Left lung (tissue), 10 donors: ENCODE measurements around the gene ZEB2. TPM values are rescaled to one million over a fixed set of nuclear protein-coding genes. Genes with fewer than 3 reads are reported as not detected.

ENCODE experiments used
- ATAC-seq: fragments of 200-7000 bp; cut with Tn5 transposase; one replicate; pipeline ENCODE4 v1.9.1; 2020; ENCODE audit warnings: moderate library complexity
- DNase-seq, 4 donors: peaks; one replicate each; pipeline ENCODE4 v3.0.0-alpha.2; 2013 to 2020
- H3K27ac ChIP-seq, 2 donors: fragments of 200-600 bp; sonication (generic) in 1 of 2; one replicate each; pipeline versions ENCODE4 v1.5.0 to v1.8.0; 2020 to 2021
- H3K27me3 ChIP-seq, 2 donors: fragments of 200-600 bp; sonication (generic) in 1 of 2; one replicate each; pipeline versions ENCODE4 v1.5.0 to v1.8.0; 2020 to 2021
- H3K36me3 ChIP-seq, 2 donors: fragments of 200-600 bp; sonication (generic) in 1 of 2; one replicate each; pipeline versions ENCODE4 v1.5.0 to v1.8.0; 2020 to 2021
- H3K4me1 ChIP-seq, 2 donors: fragments of 200-600 bp; one replicate each; pipeline ENCODE4 v1.8.0; 2021
- H3K4me3 ChIP-seq, 2 donors: fragments of 200-600 bp; sonication (generic) in 1 of 2; one replicate each; pipeline versions ENCODE4 v1.5.0 to v1.8.0; 2020 to 2021; ENCODE audit warnings: mild to moderate bottlenecking in 1 of 2
- H3K9me3 ChIP-seq, 2 donors: fragments of 200-600 bp; sonication (generic) in 1 of 2; one replicate each; pipeline versions ENCODE4 v1.5.0 to v1.8.0; 2020 to 2021
- CTCF ChIP-seq, 2 donors: fragments of 200-600 bp; sonication (generic) in 1 of 2; IDR thresholded peaks; one replicate each; pipeline versions ENCODE4 v1.5.0 to v1.8.0; 2021; ENCODE audit warnings: antibody characterized with exemption in 2 of 2
- intact Hi-C, 2 donors: fragments of 100-400 bp; cut with DNase I; formaldehyde crosslinking; loops; one replicate each; pipeline versions ENCODE4 v1.11.2 to v1.14.2; 2022
- polyA plus RNA-seq, 6 donors: library from polyadenylated mRNA; unstranded; fragments of 120-200 nt; gene quantifications; one replicate each; pipeline ENCODE4 v1.2.1, GENCODE V29; 2013; ENCODE audit not compliant: insufficient read length in 6 of 6
- total RNA-seq, 2 donors: library from RNA; stranded (reverse); fragmentation: NEBNext Ultra II Directional; extraction: Animal tissue kit (Norgen Biotek cat#: 25700); gene quantifications; one replicate each; pipeline ENCODE4 v1.2.1, GENCODE V29; 2021
- donor health status: DM: no; HTN: yes; CAD: no.
- donor health status: DM: no; HTN: no; CAD: no.

Gene ZEB2
- total and polyA plus RNA-seq, 8 donors, result 141 to 292 (median 271) TPM

GRCh38 chr2:144535300-144535699 lies 15.4 kb upstream of the ZEB2 start:
- Histone ChIP-seq H3K27me3 (no peaks in the 10 kb centered on the region), H3K4me1 (no peaks in the 10 kb centered on the region)
- intact Hi-C loops, result no loop called here

GRCh38 chr2:144533221-144533620 lies 13.3 kb upstream of the ZEB2 start:
- no peak overlapping the region for H3K27ac ChIP-seq
- no peaks in the 10 kb centered on the region for H3K36me3 ChIP-seq
- H3K9me3 ChIP-seq, result no peaks in the 10 kb centered on the region
- TF ChIP-seq CTCF (IDR thresholded peaks at IDR 0.05), result no peak
- intact Hi-C loops, result no loop called here
- ATAC-seq (no peak), DNase-seq (no peak)
- H3K4me3 ChIP-seq, result no peak overlapping the region
- H3K4me1 ChIP-seq, result no peaks in the 10 kb centered on the region
- no peaks in the 10 kb centered on the region for H3K27me3 ChIP-seq

More at GRCh38 chr2:144535300-144535699, 15.4 kb upstream of the ZEB2 start:
- Histone ChIP-seq H3K27ac (no peak overlapping the region), H3K4me3 (no peak overlapping the region), H3K36me3 (no peaks in the 10 kb centered on the region), H3K9me3 (no peaks in the 10 kb centered on the region)
- no peak for TF ChIP-seq CTCF (IDR thresholded peaks at IDR 0.05)
- DNase-seq (no peak), ATAC-seq (no peak)

GRCh38 chr2:144530596-144530995 lies 10.7 kb upstream of the ZEB2 start:
- no peaks in the 10 kb centered on the region for H3K4me1 ChIP-seq
- no peak overlapping the region for H3K27ac ChIP-seq
- intact Hi-C loops, result no loop called here
- no peaks in the 10 kb centered on the region for H3K36me3 ChIP-seq
- no peak for TF ChIP-seq CTCF (IDR thresholded peaks at IDR 0.05)
- DNase-seq (no peak), ATAC-seq (no peak)
- no peak overlapping the region for H3K4me3 ChIP-seq
- no peaks in the 10 kb centered on the region for H3K9me3 ChIP-seq
- H3K27me3 ChIP-seq, result no peaks in the 10 kb centered on the region

GRCh38 chr2:144529841-144530240 lies 9.9 kb upstream of the ZEB2 start:
- Histone ChIP-seq H3K27ac (no peak overlapping the region), H3K4me3 (no peak overlapping the region), H3K9me3 (no peaks in the 10 kb centered on the region), H3K27me3 (no peaks in the 10 kb centered on the region), H3K36me3 (no peaks in the 10 kb centered on the region), H3K4me1 (peaks cover 0 to 7% of the 10 kb centered on the region in 2 donors)
- no peak for DNase-seq
- intact Hi-C loops, result no loop called here
- no peak for ATAC-seq
- no peak for TF ChIP-seq CTCF (IDR thresholded peaks at IDR 0.05)

- Histone ChIP-seq H3K4me1 (peaks cover 0 to 18% of the 10 kb centered on the region in 2 donors), H3K9me3 (no peaks in the 10 kb centered on the region), H3K27ac (no peak overlapping the region), H3K36me3 (no peaks in the 10 kb centered on the region), H3K4me3 (no peak overlapping the region), H3K27me3 (peaks cover 0 to 16% of the 10 kb centered on the region in 2 donors)
- no peak for TF ChIP-seq CTCF (IDR thresholded peaks at IDR 0.05)
- intact Hi-C loops, result no loop called here
- ATAC-seq, result no peak
- DNase-seq, result no peak
These were observed 8.2 kb upstream of the ZEB2 start for GRCh38 chr2:144528108-144528507.
